Ureter (tissue), 1 donor: ENCODE data around the gene RMND1. TPM values are rescaled to one million over a fixed set of nuclear protein-coding genes. Genes with fewer than 3 reads are reported as not detected.

Experiments used
- total RNA-seq: library from RNA; stranded (reverse); gene quantifications from one replicate; pipeline ENCODE4 v1.2.4, GENCODE V29; 2023
- donor health status: DM: yes; HTN: yes; CAD: no.

RMND1 gene
- total RNA-seq, 1 donor from 2014 or later, result 23.0 TPM

Other genes with a start within 250 kb of the RMND1 start
- gene AKAP12, start 212.2 kb downstream of the RMND1 start, total RNA-seq, result 52.4 TPM
- 16.6 TPM for gene ZBTB2, start 60.6 kb downstream of the RMND1 start, total RNA-seq
- gene CCDC170, start 41.9 kb upstream of the RMND1 start, total RNA-seq, result 1.7 TPM